Fibroblast of skin of scalp (primary cell): ENCODE data around the gene FLACC1.

Experiments used
- DNase-seq: peaks from one replicate; pipeline ENCODE4 v3.0.0-alpha.2; 2013

The FLACC1 gene

GRCh38 chr2:201275069-201275468, 82.1 kb downstream of the FLACC1 start:
- DNase-seq, result no peak

GRCh38 chr2:201273330-201273983, 83.7 kb downstream of the FLACC1 start:
- no peak for DNase-seq

DNA sequence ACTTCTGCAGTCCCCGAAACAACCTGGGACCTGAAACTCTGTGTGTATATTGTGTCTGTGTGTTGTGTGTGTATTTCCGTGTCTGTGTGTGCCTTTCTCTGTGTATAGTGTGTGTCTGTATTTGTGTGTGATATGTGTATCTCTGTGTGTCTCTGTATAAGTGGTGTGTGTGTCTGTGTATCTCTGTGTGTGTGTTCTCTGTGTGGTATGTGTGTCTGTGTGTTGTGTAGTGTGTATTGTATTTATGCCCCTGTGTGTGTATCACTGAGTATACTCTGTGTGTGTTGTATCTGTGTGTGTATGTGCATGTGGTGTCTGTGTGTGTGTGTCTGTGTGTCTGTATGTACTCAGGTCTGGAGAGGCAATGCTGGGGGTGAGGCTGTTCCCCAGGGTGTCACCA, 85.2 kb downstream of the FLACC1 start:
- no peak for DNase-seq

DNA sequence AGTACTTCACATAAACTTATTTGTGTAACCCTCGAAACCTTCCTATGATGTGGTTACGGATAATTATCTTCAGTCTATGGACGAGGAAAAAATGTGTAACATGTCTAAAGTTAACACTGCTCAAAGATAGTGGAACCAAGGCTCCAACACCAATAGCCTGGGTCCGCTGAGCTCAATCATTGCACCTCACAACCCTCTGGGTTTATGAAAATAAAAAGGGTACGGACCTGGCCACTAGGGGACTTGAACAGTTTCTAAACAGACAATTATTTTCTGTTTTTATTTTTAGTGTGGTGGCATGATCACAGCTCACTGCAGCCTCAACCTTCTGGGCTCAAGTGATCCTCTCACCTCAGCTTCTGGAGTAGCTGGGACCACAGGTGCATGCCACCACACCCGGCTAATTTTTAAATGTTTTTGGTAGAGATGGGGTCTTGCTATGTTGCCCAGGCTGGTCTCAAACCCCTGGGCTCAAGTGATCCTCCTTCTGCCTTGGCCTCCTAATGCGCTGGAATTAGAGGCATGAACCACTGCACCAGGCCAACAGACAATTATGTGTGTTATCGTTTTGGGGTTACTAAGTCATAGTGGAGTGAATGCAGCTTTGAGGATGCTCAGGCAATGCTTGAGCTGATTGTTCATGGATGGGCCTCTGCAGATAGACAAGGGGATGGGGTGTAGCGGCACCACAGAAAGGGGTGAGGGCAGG, 86.7 kb downstream of the FLACC1 start:
- no peak for DNase-seq

- DNase-seq, result no peak
Measured at GRCh38 chr2:201269764-201270163, 87.4 kb downstream of the FLACC1 start.

GRCh38 chr2:201267278-201268030, 89.7 kb downstream of the FLACC1 start:
- DNase-seq, result no peak

DNA sequence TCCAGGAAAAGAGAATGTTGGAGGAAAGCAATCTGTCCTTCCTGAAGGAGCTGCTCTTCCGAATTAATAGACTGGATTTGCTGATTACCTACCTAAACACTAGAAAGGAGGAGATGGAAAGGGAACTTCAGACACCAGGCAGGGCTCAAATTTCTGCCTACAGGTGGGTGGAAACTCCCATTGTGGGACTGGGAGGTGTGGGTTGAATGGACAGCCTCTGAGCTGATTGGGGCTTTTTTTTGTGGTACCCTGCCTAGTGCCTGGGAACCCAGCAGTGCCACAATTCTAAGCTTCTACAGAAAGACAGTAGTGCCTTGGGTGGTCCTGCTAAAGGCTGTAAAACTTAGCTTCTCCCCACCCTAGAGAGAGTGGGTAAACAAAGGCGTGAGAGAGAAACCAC, 90.5 kb downstream of the FLACC1 start:
- DNase-seq, result no peak

GRCh38 chr2:201264472-201265173, 92.5 kb downstream of the FLACC1 start:
- peak; percentile 22 for DNase-seq

DNA sequence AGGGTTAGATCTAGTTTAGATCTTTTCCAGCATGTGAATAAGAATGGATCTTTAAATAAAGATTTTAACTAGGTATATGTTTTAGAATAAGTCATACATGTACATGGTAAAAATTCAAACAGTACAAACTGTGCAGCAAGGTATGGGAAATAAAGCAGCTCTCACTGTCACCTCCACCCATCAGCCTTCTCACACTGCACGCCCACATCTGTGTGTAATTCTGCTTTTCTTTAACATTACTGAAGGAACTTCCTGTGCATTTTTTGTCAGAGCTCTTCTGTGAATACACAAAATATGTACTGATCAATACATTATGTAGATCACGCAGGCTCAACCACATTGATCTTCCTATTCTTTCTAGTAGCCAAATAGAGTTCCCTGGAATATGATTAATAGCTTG, 93.4 kb downstream of the FLACC1 start:
- DNase-seq, result no peak

DNA sequence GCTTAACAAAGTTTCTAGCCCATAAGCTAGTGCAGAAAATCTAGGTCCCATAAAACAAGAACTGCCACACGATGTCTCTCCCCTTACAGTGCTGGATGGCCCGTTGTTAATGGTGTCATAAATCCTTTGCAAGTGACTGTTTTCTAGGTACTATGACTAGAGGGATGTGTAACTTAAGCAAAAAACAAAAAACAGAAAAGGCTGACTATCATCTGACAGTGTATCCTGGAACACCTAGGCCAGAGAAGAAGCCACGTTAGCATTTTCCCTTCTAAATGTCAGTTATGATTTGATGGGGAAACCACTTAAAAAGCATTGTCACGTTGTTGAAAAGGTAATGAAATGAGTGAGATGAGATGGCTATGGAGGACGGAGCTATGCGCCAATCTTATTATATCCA, 94.4 kb downstream of the FLACC1 start:
- DNase-seq, result no peak

- DNase-seq, result peak; percentile 13
Measured at GRCh38 chr2:201261906-201262305, 95.2 kb downstream of the FLACC1 start.

GRCh38 chr2:201261471-201261870, 95.7 kb downstream of the FLACC1 start:
- no peak for DNase-seq

- peak; percentile 34 for DNase-seq
Measured at GRCh38 chr2:201260302-201260800, 96.8 kb downstream of the FLACC1 start, which contains the start of gene CASP8. Gene CASP8 (plus strand): TSS chr2:201260536. CDS start chr2:201266487, 5,951 bp downstream.

DNA sequence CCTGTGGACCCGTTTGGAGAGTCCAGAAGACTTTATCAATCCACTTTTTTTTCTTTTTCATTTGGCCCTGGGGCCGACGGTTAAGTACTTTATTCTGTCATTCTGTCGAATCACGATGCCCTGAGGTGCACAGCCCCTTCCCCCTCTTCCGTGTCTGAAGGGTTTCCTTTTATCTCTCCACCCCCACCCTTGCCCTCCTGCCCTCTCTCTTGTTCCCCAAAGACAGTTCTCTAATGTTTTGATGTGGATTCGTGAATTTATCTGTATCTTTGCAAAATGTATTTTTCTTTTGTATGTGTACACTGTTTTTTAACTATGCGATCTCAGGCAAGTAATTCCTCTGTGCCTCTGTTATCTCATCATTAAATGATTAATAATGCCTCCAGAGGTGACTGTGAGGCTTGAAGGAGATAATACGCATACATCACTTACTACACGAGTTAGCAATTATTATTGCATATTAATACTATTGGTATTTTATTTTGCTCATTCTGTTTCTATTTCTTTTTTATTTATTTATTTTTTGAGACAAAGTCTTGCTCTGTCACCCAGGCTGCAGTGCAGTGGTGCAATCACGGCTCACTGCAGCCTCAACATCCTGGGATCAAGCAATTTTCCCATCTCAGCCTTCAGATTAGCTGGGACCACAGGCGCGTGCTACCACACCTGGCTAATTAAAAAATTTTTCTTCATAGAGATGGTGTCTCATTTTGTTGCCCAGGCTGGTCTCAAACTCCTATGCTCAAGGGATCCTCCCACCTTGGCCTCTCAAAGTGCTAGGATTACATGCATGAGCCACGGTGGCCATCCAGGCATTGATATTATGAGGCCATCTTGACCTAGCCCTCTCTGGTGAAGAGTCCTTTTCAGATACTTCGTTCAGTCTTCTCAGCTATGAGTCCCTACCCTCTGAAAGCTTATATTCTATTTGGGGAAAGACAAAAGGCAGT, 98.2 kb downstream of the FLACC1 start:
- no peak for DNase-seq

DNA sequence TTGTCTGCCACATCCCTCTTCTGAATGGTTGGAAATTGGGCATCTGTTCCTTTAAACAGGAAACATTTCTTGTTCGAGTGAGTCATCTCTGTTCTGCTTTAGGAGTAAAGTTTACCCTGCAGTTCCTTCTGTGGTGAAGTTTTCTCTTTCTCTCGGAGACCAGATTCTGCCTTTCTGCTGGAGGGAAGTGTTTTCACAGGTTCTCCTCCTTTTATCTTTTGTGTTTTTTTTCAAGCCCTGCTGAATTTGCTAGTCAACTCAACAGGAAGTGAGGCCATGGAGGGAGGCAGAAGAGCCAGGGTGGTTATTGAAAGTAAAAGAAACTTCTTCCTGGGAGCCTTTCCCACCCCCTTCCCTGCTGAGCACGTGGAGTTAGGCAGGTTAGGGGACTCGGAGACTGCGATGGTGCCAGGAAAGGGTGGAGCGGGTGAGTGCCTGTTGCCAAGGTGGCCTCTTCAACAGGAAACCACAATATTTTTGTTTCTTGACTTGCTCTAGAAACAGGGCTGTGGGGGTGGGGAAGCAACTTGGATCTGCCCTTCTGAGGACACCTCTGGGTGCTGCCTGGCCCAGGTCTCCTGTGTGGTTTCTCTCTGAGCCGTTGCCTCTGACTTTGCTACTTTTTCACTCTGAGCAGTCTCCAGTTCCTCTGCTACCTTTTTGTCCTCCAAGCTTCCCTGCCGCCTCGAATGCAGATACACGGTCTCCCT, 99.0 kb downstream of the FLACC1 start:
- DNase-seq, result peak; percentile 70

GRCh38 chr2:201257381-201257955, 99.7 kb downstream of the FLACC1 start:
- DNase-seq, result no peak

GRCh38 chr2:201256082-201256481, 101.1 kb downstream of the FLACC1 start:
- peak; percentile 42 for DNase-seq

GRCh38 chr2:201255408-201256033, 101.6 kb downstream of the FLACC1 start:
- peak; percentile 47 for DNase-seq

DNA sequence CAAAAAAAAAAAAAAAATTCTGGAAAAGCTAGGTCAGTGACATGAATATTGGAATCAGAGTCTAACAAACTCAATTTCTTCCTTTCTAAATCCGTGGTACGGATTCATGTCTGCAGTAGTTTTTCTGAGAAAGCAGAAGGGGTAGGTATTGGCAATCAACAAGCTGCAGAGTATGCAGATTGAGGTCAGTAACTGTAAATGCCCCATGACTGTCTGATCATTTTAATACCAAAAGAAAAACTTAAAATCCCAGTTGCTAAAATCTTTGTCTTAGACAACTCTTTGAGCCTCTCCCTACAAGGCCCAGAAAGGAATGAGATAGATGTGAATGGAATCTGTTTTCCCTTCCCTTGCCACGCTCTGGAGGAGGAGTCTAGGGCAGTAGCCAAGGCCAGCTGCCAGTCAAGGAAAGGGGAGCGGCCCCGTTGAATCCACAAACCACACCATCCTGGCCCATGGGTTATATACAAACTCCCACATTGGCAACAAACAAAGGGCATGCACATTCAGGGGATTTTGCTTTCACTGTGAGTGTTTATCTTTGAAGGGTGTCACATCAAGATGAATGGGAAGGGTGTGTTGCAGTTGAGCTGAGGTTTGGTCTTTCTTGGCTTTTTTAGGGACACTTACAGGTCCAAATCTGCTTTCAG, 102.9 kb downstream of the FLACC1 start:
- DNase-seq, result peak; percentile 71
